HUES6 (cell line): ENCODE data around the gene MMADHC.
"Not testable (repeated sequence)": the region's sequence is repeated elsewhere in the genome, so short reads cannot be mapped to it uniquely, and the experiment has no call there.

Experiments used
- H3K27ac ChIP-seq: 2 replicates; pipeline ENCODE4 v1.7.0; 2013; ENCODE audit warnings: low read depth, mild to moderate bottlenecking, low read length, inconsistent platforms
- H3K27me3 ChIP-seq: 2 replicates; pipeline ENCODE4 v1.6.1; 2013; ENCODE audit warnings: low read length; ENCODE audit not compliant: control insufficient read depth, insufficient read depth
- H3K36me3 ChIP-seq: 2 replicates; pipeline ENCODE4 v1.6.1; 2013; ENCODE audit warnings: low read length; ENCODE audit not compliant: control insufficient read depth, insufficient read depth
- H3K4me1 ChIP-seq: 2 replicates; pipeline ENCODE4 v1.6.1; 2013; ENCODE audit warnings: low read length; ENCODE audit not compliant: control insufficient read depth, insufficient read depth
- H3K4me3 ChIP-seq: 2 replicates; pipeline ENCODE4 v1.5.1; 2013; ENCODE audit warnings: low read depth, low read length
- H3K9ac ChIP-seq: one replicate; pipeline ENCODE4 v1.6.1; 2013; ENCODE audit warnings: mild to moderate bottlenecking, low read length
- H3K9me3 ChIP-seq: 2 replicates; pipeline ENCODE4 v1.6.1; 2013; ENCODE audit warnings: low read depth, low read length; ENCODE audit not compliant: control insufficient read depth, insufficient read depth

The MMADHC gene

DNA sequence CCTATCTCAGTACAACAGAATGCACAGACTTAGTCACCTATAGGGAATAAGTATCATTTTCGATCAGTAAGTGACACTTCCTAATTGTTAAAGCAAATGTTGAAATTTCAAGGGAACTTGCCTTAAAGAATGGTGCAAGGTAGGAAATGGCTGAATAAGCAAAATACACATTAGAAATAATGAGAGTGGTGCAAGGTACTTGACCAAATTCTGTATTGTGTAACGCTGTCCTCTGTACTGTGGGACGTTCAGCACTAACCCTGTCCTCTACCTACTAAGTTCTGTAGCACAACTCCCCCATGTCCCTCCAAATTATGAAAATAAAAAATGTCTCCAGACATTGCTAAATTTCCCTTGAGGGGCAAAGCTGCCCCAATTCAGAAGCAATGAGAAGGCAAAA, 19.4 kb downstream of the MMADHC start:
- peaks cover 60% of the 10 kb centered on the region for H3K36me3 ChIP-seq

DNA sequence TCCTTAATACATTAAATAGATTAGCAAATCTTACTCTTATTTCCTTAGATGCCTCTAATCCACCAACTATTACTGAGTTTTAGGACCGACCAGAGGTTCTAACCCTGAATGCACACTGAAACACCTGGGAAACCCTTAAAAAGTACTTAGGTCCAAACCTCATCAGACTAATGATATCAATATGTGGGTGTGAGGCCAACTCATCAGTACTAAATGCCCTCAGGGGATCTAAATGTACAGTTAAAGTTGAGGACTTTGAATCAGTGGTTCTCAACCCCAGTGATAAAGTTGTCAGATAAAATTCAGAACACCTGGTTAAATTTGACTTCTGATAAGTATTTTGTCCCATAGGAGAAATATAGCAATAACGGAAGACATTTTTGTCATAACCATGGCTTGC, 20.9 kb downstream of the MMADHC start:
- H3K9me3 ChIP-seq: no peaks in the 10 kb centered on the region
- H3K4me1 ChIP-seq: no peaks in the 10 kb centered on the region
- H3K27ac ChIP-seq: no peak overlapping the region
- no peak overlapping the region for H3K9ac ChIP-seq
- H3K4me3 ChIP-seq: no peak overlapping the region
- H3K27me3 ChIP-seq: no peaks in the 10 kb centered on the region
- H3K36me3 ChIP-seq: peaks cover 45% of the 10 kb centered on the region

More for the DNA sequence above, 19.4 kb downstream of the MMADHC start:
- Histone ChIP-seq H3K27ac (no peak overlapping the region), H3K9me3 (no peaks in the 10 kb centered on the region), H3K4me3 (no peak overlapping the region), H3K9ac (no peak overlapping the region), H3K4me1 (no peaks in the 10 kb centered on the region), H3K27me3 (no peaks in the 10 kb centered on the region)

DNA sequence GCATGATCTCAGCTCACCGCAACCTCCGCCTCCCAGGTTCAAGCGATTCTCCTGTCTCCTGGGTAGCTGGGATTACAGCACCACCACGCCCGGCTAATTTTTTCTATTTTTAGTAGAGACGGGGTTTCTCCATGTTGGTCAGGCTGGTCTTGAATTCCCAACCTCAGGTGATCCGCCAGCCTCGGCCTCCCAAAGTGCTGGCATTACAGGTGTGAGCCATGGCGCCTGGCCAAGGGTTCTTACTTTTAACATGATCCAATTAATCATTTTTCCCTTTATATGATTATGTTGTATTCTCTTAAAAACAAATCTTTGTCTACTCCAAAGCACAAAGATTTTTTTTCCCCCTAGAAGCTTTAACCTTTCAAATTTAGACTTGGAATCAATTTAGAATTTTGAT, 21.9 kb downstream of the MMADHC start:
- H3K27me3 ChIP-seq, H3K9ac ChIP-seq, H3K27ac ChIP-seq, H3K4me3 ChIP-seq, H3K4me1 ChIP-seq, H3K9me3 ChIP-seq: not testable (repeated sequence)
- peaks cover 37% of the 10 kb centered on the region for H3K36me3 ChIP-seq

DNA sequence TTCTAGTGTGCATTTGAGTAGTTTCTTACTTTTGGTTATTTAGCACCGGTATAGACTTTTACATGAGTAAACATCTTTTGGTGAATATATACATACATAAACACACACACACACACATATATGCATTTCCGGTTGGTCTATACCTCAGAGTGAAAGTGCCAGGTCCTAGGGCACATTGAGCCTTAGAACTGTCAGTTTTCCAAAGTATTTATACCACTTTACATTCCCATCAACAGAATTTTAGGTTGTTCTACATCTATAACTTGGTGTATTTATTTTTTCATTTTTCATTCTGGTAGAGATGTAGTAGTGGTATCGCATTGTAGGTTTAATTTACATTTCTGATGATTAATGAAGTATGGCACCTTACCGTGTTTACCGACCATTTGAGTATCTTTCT, 22.6 kb downstream of the MMADHC start:
- H3K27ac ChIP-seq: no peak overlapping the region
- H3K27me3 ChIP-seq: no peaks in the 10 kb centered on the region
- peaks cover 31% of the 10 kb centered on the region for H3K36me3 ChIP-seq

DNA sequence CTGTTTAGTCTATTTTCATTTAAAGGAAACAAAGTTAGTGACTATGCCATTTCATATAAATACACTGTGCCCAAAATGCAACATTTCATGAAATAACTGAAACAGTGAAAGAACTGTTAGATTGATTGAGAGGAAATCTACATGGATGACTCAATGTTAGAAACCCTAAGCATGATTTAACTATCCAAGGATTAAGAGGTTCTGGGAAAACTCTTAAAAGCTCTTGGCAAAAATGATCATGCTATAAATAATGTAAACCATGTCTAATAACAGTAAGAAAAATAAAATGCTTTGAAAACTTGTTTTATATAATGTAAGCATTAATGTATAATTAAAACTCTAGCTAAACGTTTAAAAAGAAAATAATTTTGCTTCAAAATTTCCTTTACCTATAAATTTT, 23.5 kb downstream of the MMADHC start:
- no peaks in the 10 kb centered on the region for H3K9me3 ChIP-seq
- H3K36me3 ChIP-seq: peaks cover 22% of the 10 kb centered on the region
- H3K9ac ChIP-seq: no peak overlapping the region
- no peaks in the 10 kb centered on the region for H3K4me1 ChIP-seq
- H3K27ac ChIP-seq: no peak overlapping the region
- no peaks in the 10 kb centered on the region for H3K27me3 ChIP-seq
- H3K4me3 ChIP-seq: no peak overlapping the region

More for the DNA sequence above, 22.6 kb downstream of the MMADHC start:
- Histone ChIP-seq H3K9ac (no peak overlapping the region), H3K4me3 (no peak overlapping the region), H3K9me3 (no peaks in the 10 kb centered on the region), H3K4me1 (no peaks in the 10 kb centered on the region)

DNA sequence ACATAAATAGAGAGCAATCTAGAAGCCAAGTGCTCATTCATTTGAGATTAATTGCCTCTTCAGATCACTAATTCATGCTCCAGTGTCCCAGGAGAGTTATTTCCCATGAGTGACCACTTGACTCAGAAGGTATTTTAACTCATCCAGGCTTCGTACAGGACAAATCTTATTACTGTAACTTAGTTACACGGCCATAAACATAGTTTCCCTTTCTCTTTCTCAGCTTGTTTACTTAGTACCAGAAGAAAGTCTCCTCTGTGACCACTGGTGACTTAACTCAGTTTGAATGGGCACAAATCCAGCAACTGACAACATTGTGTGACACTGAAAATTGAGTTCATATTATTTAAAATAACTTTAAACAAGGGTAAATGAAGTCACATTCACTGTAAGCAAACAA, 25.3 kb downstream of the MMADHC start:
- H3K27ac ChIP-seq: no peak overlapping the region
- H3K36me3 ChIP-seq: peaks cover 4% of the 10 kb centered on the region; the same call in 1 of the 2 replicates
- H3K4me1 ChIP-seq: no peaks in the 10 kb centered on the region
- no peaks in the 10 kb centered on the region for H3K9me3 ChIP-seq
- H3K4me3 ChIP-seq: no peak overlapping the region
- H3K27me3 ChIP-seq: no peaks in the 10 kb centered on the region
- no peak overlapping the region for H3K9ac ChIP-seq

DNA sequence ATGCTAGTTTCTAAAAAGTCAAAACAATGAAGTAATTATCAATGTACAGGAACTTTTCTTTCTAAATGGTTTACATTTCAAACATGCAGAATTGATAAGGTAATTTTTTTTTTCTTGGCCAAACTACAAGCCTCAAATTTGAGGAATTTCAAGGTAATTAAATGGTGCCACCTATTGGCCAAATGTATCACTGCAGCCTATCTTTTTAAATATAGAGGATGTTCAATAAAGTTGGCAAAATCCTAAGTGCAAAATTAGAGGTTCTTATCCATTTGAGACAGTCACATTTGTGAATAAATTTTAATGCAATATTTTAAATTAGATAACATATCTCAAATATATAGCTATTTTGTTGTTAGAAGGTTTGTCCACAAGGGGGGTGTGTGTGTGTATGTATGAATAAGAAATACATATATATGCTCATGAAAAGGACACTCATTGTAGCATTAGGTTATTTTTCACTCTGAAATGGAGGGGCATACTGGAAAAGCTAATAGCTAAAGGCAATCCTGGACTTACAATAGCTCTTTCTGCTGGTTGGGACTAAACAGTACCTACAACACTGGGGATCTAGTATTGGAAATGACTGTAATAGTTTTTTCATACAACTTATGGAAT, 26.2 kb downstream of the MMADHC start:
- Histone ChIP-seq H3K9ac (no peak overlapping the region), H3K27me3 (no peaks in the 10 kb centered on the region), H3K27ac (no peak overlapping the region), H3K36me3 (no peaks in the 10 kb centered on the region), H3K9me3 (no peaks in the 10 kb centered on the region), H3K4me1 (no peaks in the 10 kb centered on the region), H3K4me3 (no peak overlapping the region)

DNA sequence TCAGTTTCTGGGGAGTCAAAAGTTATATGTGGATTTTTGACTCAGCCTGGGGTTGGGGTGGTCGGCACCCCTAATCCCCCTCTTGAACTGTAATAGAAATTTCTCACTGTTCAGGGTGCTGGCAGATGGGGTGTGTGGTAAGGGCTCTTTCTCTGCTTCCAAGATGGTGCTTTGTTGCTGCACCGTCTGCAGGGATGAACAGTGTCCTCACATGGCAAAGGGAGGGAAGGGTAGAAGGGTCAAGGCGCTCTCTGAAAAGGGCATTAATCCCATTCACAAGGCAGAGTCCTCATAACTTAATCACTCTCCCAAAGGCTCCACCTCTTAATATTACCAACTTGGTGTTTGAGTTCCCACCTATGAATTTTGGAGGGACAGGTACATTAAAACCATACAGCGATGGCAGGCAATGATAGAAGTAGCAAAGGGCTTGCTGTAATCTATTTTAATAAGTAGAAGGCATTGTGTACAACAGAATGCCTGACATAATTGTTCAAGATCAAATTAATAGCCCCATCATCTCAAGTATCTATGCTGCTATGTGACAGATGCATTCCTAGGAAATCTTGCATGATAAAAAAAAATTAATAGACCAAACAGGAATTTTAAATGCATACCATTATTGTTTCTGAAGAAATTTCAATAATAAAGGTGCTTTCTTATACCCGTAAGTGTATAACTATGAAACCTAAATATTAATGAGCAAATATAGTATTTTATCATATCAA, 28.1 kb downstream of the MMADHC start:
- H3K27ac ChIP-seq: no peak overlapping the region
- H3K9ac ChIP-seq: no peak overlapping the region
- H3K27me3 ChIP-seq: no peaks in the 10 kb centered on the region
- H3K4me1 ChIP-seq: no peaks in the 10 kb centered on the region
- H3K4me3 ChIP-seq: no peak overlapping the region
- H3K36me3 ChIP-seq: no peaks in the 10 kb centered on the region
- no peaks in the 10 kb centered on the region for H3K9me3 ChIP-seq

DNA sequence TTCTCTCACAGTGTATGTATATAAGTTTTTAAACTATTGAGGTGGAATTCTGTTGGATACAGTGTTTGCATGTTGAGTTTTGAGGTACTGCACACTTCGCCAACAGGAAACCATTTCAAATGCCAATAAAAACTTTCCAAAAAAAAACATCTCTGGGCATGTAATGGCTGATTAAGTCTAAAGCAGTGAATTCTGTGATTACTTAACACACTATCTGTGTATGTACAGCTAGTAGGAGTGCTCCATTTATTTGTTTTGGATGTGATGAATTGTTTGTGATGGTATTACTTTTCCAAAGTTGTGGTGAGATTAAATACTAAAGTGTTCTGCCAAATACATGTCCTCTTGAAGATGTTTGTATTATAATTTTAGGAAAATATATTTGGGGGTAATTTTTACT, 31.1 kb downstream of the MMADHC start:
- H3K27me3 ChIP-seq: no peaks in the 10 kb centered on the region
- H3K36me3 ChIP-seq: no peaks in the 10 kb centered on the region
- H3K9ac ChIP-seq: no peak overlapping the region
- no peaks in the 10 kb centered on the region for H3K9me3 ChIP-seq
- H3K27ac ChIP-seq: no peak overlapping the region
- no peak overlapping the region for H3K4me3 ChIP-seq
- no peaks in the 10 kb centered on the region for H3K4me1 ChIP-seq

DNA sequence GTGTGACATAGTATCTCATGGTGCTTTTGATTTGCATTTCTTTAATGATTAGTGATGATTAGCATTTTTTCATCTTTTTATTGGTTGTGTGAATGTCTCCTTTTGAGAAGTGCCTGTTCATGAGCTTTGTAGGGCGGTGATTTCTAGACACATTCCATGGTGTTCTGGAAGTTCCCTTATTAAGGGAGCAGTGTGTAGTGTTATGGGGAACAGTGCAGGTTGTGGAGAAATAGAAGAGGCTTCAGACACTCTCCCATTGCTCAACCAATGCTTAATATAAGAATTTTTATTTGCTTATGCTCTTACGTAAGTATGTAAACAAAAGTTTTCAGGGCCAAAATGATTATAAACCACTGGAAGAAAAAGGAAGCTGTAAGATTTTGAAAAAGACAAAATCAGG, 34.7 kb downstream of the MMADHC start:
- Histone ChIP-seq H3K27ac (no peak overlapping the region), H3K4me1 (no peaks in the 10 kb centered on the region), H3K9me3 (peaks cover 9% of the 10 kb centered on the region; the same call in 1 of the 2 replicates), H3K9ac (no peak overlapping the region), H3K36me3 (no peaks in the 10 kb centered on the region), H3K27me3 (no peaks in the 10 kb centered on the region), H3K4me3 (no peak overlapping the region)

DNA sequence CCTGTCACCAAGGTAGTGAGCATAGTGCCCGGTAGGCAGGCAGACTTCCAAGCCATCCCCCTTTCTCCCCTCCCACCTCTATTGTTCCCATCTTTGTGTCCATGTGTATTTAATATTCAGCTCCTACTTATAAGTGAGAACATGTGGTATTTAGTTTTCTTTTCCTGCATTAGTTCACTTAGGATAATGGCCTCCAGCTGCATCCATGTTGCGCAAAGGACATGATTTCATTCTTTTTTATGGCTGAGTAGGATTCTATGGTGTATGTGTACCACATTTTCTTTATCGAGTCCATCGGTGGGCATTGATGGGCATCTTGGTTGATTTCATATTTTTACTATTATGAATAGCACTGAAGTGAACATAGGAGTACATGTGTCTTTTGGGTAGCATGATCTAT, 35.3 kb downstream of the MMADHC start:
- Histone ChIP-seq H3K27ac (no peak overlapping the region), H3K9me3 (peaks cover 9% of the 10 kb centered on the region; the same call in 1 of the 2 replicates), H3K27me3 (no peaks in the 10 kb centered on the region), H3K9ac (no peak overlapping the region), H3K4me1 (no peaks in the 10 kb centered on the region), H3K4me3 (no peak overlapping the region), H3K36me3 (no peaks in the 10 kb centered on the region)
